K562 (cell line): ENCODE data around the gene MYO16. TPM values are rescaled to one million over a fixed set of nuclear protein-coding genes. Genes with fewer than 3 reads are reported as not detected.

Experiments
- ATAC-seq: fragments of 200-7000 bp; cut with Tn5 transposase; 3 replicates; pipeline ENCODE4 v1.9.1; 2020; ENCODE audit warnings: moderate library complexity
- BruUV-seq: library from RNA; stranded (reverse); fragments of 400-500 nt; replicated peaks from 2 replicates; lab custom pipeline; 2021; lab: Mats Ljungman, UMichigan
- CTCF ChIA-PET: fragments of 300-600 bp; formaldehyde crosslinking; extraction: SDS; loops from one replicate; lab custom pipeline; 2021; ENCODE audit warnings: low intra/inter-chr PET ratio; lab: Yijun Ruan, JAX
- POLR2A ChIA-PET: fragments of 300-600, 350-650 bp; sonication (Branson Sonifier 250); formaldehyde crosslinking; extraction: SDS; loops from one replicate; lab custom pipeline; 2021; ENCODE audit warnings: antibody characterized with exemption, inconsistent platforms; lab: Yijun Ruan, JAX
- DNase-seq, 4 experiments: peaks; one replicate each; pipeline versions ENCODE4 v3.0.0 to v3.0.0-alpha.2; 2011 to 2018; ENCODE audit warnings: low spot score in 3 of 4, mixed read lengths in 3 of 4; ENCODE audit errors: extremely low read depth in 1 of 4
- FAIRE-seq: peaks from 2 replicates; lab custom pipeline; 2011; peaks lifted over from hg19 to GRCh38; lab: Jason Lieb, UNC
- H2AFZ ChIP-seq: 2 replicates; pipeline ENCODE4 v1.6.0; 2011; ENCODE audit warnings: low read depth, low read length, control low read depth, inconsistent platforms
- H3K27ac ChIP-seq: fragments of 200-600 bp; 3 replicates; pipeline ENCODE4 v1.8.0; 2011; ENCODE audit warnings: low read depth, mild to moderate bottlenecking, control low read depth, inconsistent platforms, low read length, moderate library complexity, mixed read lengths; ENCODE audit errors: extremely low read depth
- H3K27me3 ChIP-seq, 2 experiments: fragments of 300-600 bp in 1 of 2; 2 replicates in 1 of 2; 3 replicates in 1 of 2; pipeline versions ENCODE4 v1.6.0 to v1.8.0; 2011; ENCODE audit warnings: inconsistent platforms in 2 of 2, low read length in 2 of 2, mild to moderate bottlenecking in 1 of 2, mixed read lengths in 1 of 2, moderate library complexity in 1 of 2; ENCODE audit not compliant: control insufficient read depth in 2 of 2, insufficient read depth in 2 of 2
- H3K36me3 ChIP-seq: fragments of 300-600 bp; 3 replicates; pipeline ENCODE4 v1.8.0; 2011; ENCODE audit warnings: mild to moderate bottlenecking, low read length, inconsistent platforms; ENCODE audit not compliant: control insufficient read depth, insufficient read depth
- H3K4me1 ChIP-seq, 2 experiments: fragments of 200-600 bp in 1 of 2; replicated peaks in 1 of 2; 2 replicates in 1 of 2; 3 replicates in 1 of 2; pipeline versions ENCODE4 v1.5.1 to v1.8.0; 2011; ENCODE audit warnings: inconsistent platforms in 2 of 2, low read length in 2 of 2, mild to moderate bottlenecking in 1 of 2, mixed read lengths in 1 of 2, moderate library complexity in 1 of 2; ENCODE audit not compliant: control insufficient read depth in 2 of 2, insufficient read depth in 2 of 2
- H3K4me2 ChIP-seq: 2 replicates; pipeline ENCODE4 v1.6.1; 2011; ENCODE audit warnings: low read length, control low read depth, inconsistent platforms, mixed read lengths; ENCODE audit not compliant: insufficient read depth
- H3K4me3 ChIP-seq: fragments of 200-600 bp; sonication (generic), shearing (Covaris generic); 2 replicates; pipeline ENCODE4 v1.5.1; 2016; ENCODE audit warnings: control low read depth, inconsistent platforms
- H3K79me2 ChIP-seq: fragments of 200-600 bp; 3 replicates; pipeline ENCODE4 v1.8.0; 2011; ENCODE audit warnings: low read length, inconsistent platforms; ENCODE audit not compliant: control insufficient read depth, insufficient read depth
- H3K9ac ChIP-seq, 2 experiments: 2 replicates each; pipeline versions ENCODE4 v1.6.0 to v1.6.1; 2011; ENCODE audit warnings: low read depth in 2 of 2, low read length in 2 of 2, control low read depth in 1 of 2, inconsistent platforms in 1 of 2, mild to moderate bottlenecking in 1 of 2, mixed read lengths in 1 of 2; ENCODE audit not compliant: insufficient read depth in 1 of 2
- H3K9me1 ChIP-seq: one replicate; pipeline ENCODE4 v1.6.0; 2011; ENCODE audit warnings: inconsistent platforms, mild to moderate bottlenecking, low read length, moderate library complexity; ENCODE audit not compliant: control insufficient read depth, insufficient read depth
- H3K9me3 ChIP-seq: replicated peaks from 2 replicates; pipeline ENCODE4 v1.5.1; 2011; ENCODE audit warnings: low read depth, low read length, inconsistent platforms; ENCODE audit not compliant: control insufficient read depth, insufficient read depth
- H4K20me1 ChIP-seq: replicated peaks from 2 replicates; pipeline ENCODE4 v1.6.1; 2011; ENCODE audit warnings: low read length, inconsistent platforms, mixed read lengths; ENCODE audit not compliant: control insufficient read depth, insufficient read depth
- COPS2 ChIP-seq: fragments of 450-650 bp; conservative IDR thresholded peaks from 2 replicates; pipeline ENCODE4 v1.6.1; 2016; ENCODE audit warnings: mild to moderate bottlenecking, moderate library complexity
- DDX20 ChIP-seq: fragments of 450-650 bp; IDR thresholded peaks from 2 replicates; pipeline ENCODE4 v1.6.1; 2016; ENCODE audit warnings: missing genetic modification characterization, low read depth, mild to moderate bottlenecking, missing compliant biosample characterization, moderate library complexity
- HDGF ChIP-seq: fragments of 450-650 bp; IDR thresholded peaks from 2 replicates; pipeline ENCODE4 v1.6.1; 2016
- MED1 ChIP-seq: sonication (generic); formaldehyde crosslinking; IDR thresholded peaks from 2 replicates; pipeline ENCODE4 v1.8.1; 2023; ENCODE audit warnings: missing genetic modification reagents, borderline replicate concordance
- NR1H2 ChIP-seq: sonication (generic); formaldehyde crosslinking; IDR thresholded peaks from 2 replicates; pipeline ENCODE4 v1.4.0; 2020; ENCODE audit warnings: mild to moderate bottlenecking, missing genetic modification reagents
- RERE ChIP-seq: sonication (generic); formaldehyde crosslinking; IDR thresholded peaks from 2 replicates; pipeline ENCODE4 v1.8.0; 2023; ENCODE audit warnings: missing genetic modification reagents, mild to moderate bottlenecking, borderline replicate concordance
- SMARCA5 ChIP-seq: fragments of 450-650 bp; IDR thresholded peaks from 2 replicates; pipeline ENCODE4 v1.6.1; 2016
- TAL1 ChIP-seq: fragments of 450-650 bp; IDR thresholded peaks from 2 replicates; pipeline ENCODE4 v1.6.1; 2016; ENCODE audit warnings: mild to moderate bottlenecking
- YBX1 ChIP-seq: fragments of 450-650 bp; IDR thresholded peaks from 2 replicates; pipeline ENCODE4 v1.7.1; 2016; ENCODE audit warnings: mild to moderate bottlenecking
- ZNF23 ChIP-seq: fragments of 250-450 bp; sonication (Bioruptor Pico); IDR thresholded peaks from 2 replicates; pipeline ENCODE4 v1.4.0; 2020; ENCODE audit warnings: mild to moderate bottlenecking
- ZNF561 ChIP-seq: fragments of 450-650 bp; formaldehyde crosslinking; conservative IDR thresholded peaks from 2 replicates; pipeline ENCODE4 v1.4.0; 2020; ENCODE audit warnings: mild to moderate bottlenecking, moderate library complexity
- ZNF699 ChIP-seq: fragments of 250-450 bp; sonication (Bioruptor Pico); IDR thresholded peaks from 2 replicates; pipeline ENCODE4 v1.8.0; 2021; ENCODE audit warnings: mild to moderate bottlenecking, moderate library complexity; ENCODE audit not compliant: insufficient replicate concordance
- WGBS: fragments of 100-300 bp; shearing (Covaris generic); methylation state at CpG from one replicate; pipeline ENCODE4 v1.1.6; 2016; ENCODE audit warnings: low coverage, mixed read lengths; ENCODE audit not compliant: insufficient coverage; ENCODE audit errors: missing lambda C conversion rate; 5-methylcytosine and 5-hydroxymethylcytosine counted together
- in situ Hi-C: fragments of 300-500 bp; cut with MboI; formaldehyde crosslinking; loops from 4 replicates; pipeline ENCODE4 v1.15.0; 2018; ENCODE audit warnings: inconsistent platforms, mixed read lengths
- intact Hi-C: fragments of 100-400 bp; cut with micrococcal nuclease; formaldehyde crosslinking; loops from 2 replicates; pipeline ENCODE4 v1.14.2; 2022
- polyA plus RNA-seq, 8 experiments: library from polyadenylated mRNA; depleted of rRNA in 4 of 8; stranded (reverse) in 5 of 8; unstranded in 3 of 8; fragments of >200 nt; fragmentation: Nextera tagmentation in 2 of 8; fragmentation: Illumina TruSeq in 1 of 8; extraction: Ambion mirVana in 2 of 8; extraction: Trizol in 1 of 8; gene quantifications; 2 replicates each; pipeline versions ENCODE4 v1.2.1 to v1.2.3, GENCODE V29; 2011 to 2014; ENCODE audit warnings: inconsistent platforms in 1 of 8, missing spikeins in 1 of 8
- total RNA-seq, 7 experiments: library from RNA; depleted of rRNA in 6 of 7; stranded (reverse); fragments of >200 nt in 6 of 7; fragmentation: Illumina TruSeq in 2 of 7; extraction: Trizol in 2 of 7; gene quantifications; 2 replicates each; pipeline versions ENCODE4 v1.2.1 to v1.2.3, GENCODE V29; 2011 to 2021; ENCODE audit warnings: low replicate concordance in 1 of 7

Gene MYO16
- total and polyA plus RNA-seq, 9 of the 15 experiments (the other 6 are each of a cell fraction or from before 2014, with no cell fraction given): 4.3 to 45.7 (median 12.1) TPM

GRCh38 chr13:108983273-108983672, 353.9 kb downstream of the MYO16 start:
- no peak for TF ChIP-seq RERE
- no peak for TF ChIP-seq SMARCA5
- TF ChIP-seq TAL1: no peak
- TF ChIP-seq MED1 (CRISPR knock-in tag): no peak
- no peak for TF ChIP-seq ZNF561 (CRISPR knock-in tag)
- TF ChIP-seq HDGF: no peak
- TF ChIP-seq DDX20: no peak
- no peak for TF ChIP-seq COPS2
- no peak for TF ChIP-seq YBX1
- TF ChIP-seq ZNF699: no peak
- no peak for TF ChIP-seq ZNF23 (CRISPR knock-in tag)
- no peak for TF ChIP-seq NR1H2 (CRISPR knock-in tag)
- H3K27me3 ChIP-seq: no peaks in the 10 kb centered on the region
- H3K4me1 ChIP-seq: no peaks in the 10 kb centered on the region
- in situ Hi-C loops: no loop called here
- FAIRE-seq (no peak), ATAC-seq (no peak), DNase-seq (no peak)
- no TSS peak for BruUV-seq
- intact Hi-C loops: no loop called here
- no peak overlapping the region for H3K27ac ChIP-seq
- no peak overlapping the region for H3K9ac ChIP-seq
- no peak overlapping the region for H3K4me2 ChIP-seq
- 41% methylated on average over 6 of the region's 6 CpGs for WGBS
- no peaks in the 10 kb centered on the region for H4K20me1 ChIP-seq
- no peaks in the 10 kb centered on the region for H3K79me2 ChIP-seq
- ChIA-PET CTCF (no interaction called here), POLR2A (no interaction called here)
- H2AFZ ChIP-seq: no peak overlapping the region
- no peaks in the 10 kb centered on the region for H3K9me1 ChIP-seq
- no peak overlapping the region for H3K4me3 ChIP-seq
- no peaks in the 10 kb centered on the region for H3K36me3 ChIP-seq
- no peaks in the 10 kb centered on the region for H3K9me3 ChIP-seq
